ENCODE results near the gene SHISA5. TPM values are rescaled to one million over a fixed set of nuclear protein-coding genes. Genes with fewer than 3 reads are reported as not detected.

The SHISA5 gene
- total and polyA plus RNA-seq, 2 of the 8 experiments (the other 6 are each of a cell fraction or from before 2014, with no cell fraction given), result 196 to 315 TPM

GRCh38 chr3:48521635-48522034, 17.7 kb upstream of the SHISA5 start:
- no peaks in the 10 kb centered on the region for H3K79me1 ChIP-seq (ENCODE audit: low read depth, low read length)
- H3K79me2 ChIP-seq (ENCODE audit: control insufficient read depth in 1 of 2, insufficient read depth in 2 of 2, low read length in 2 of 2), result no peaks in the 10 kb centered on the region
- H4K8ac ChIP-seq (ENCODE audit: extremely low read depth, insufficient read depth, low read length), result no peak overlapping the region
- H4K20me1 ChIP-seq (replicated peaks in 1 of 2; ENCODE audit: control insufficient read depth in 1 of 2, insufficient read depth in 2 of 2, low read length in 2 of 2), result peaks cover 2 to 3% of the 10 kb centered on the region in 2 experiments
- no peak overlapping the region for H3K27ac ChIP-seq (ENCODE audit: low read depth, low read length)
- FAIRE-seq (no peak), DNase-seq (ENCODE audit: low read depth in 1 of 2, low spot score in 2 of 2) (no peak)
- H3K4ac ChIP-seq (replicated peaks; ENCODE audit: insufficient read length, low read depth, low read length), result no peak overlapping the region
- no peak overlapping the region for H3K9ac ChIP-seq (replicated peaks in 1 of 4; ENCODE audit: extremely low read depth in 1 of 4, low read depth in 3 of 4, low read length in 3 of 4)
- H3K23me2 ChIP-seq (ENCODE audit: low read depth, low read length), result no peaks in the 10 kb centered on the region
- H3K18ac ChIP-seq (ENCODE audit: extremely low read depth, low read length), result no peak overlapping the region
- H2BK12ac ChIP-seq (ENCODE audit: low read depth, low read length), result no peak overlapping the region
- no peak overlapping the region for H3K4me2 ChIP-seq (ENCODE audit: insufficient read depth in 1 of 2, low read depth in 2 of 2, low read length in 2 of 2)
- ChIA-PET POLR2A (ENCODE audit: partially characterized antibody) (no interaction called here), CTCF (ENCODE audit: partially characterized antibody) (interaction anchor here (0.6 to 2.7 kb wide), 3 partner anchors 9 to 28 kb away, joined by 3 to 9 read pairs (median 9); no protein-coding TSS in a partner anchor)
- no peak overlapping the region for H2BK20ac ChIP-seq (ENCODE audit: low read length)
- H4K91ac ChIP-seq (replicated peaks; ENCODE audit: insufficient read length, low read length), result no peak overlapping the region
- H2BK15ac ChIP-seq (ENCODE audit: low read length), result no peak overlapping the region
- H3K27me3 ChIP-seq (replicated peaks in 1 of 4; ENCODE audit: control insufficient read depth in 3 of 4, extremely low read depth in 1 of 4, insufficient read depth in 3 of 4, low read length in 3 of 4), result no peaks in the 10 kb centered on the region
- H3K36me3 ChIP-seq (ENCODE audit: control insufficient read depth in 2 of 4, insufficient read depth in 4 of 4, low read length in 3 of 4), result peaks cover 2 to 7% (median 5%) of the 10 kb centered on the region in 4 experiments; a peak in 5 of 8 replicates
- no peaks in the 10 kb centered on the region for H3K4me1 ChIP-seq (replicated peaks in 1 of 4; ENCODE audit: control insufficient read depth in 3 of 4, insufficient read depth in 4 of 4, low read length in 3 of 4)
- no peak overlapping the region for H4K5ac ChIP-seq (ENCODE audit: insufficient read length, low read depth, low read length)
- H3K4me3 ChIP-seq (ENCODE audit: extremely low read depth in 1 of 4, insufficient read depth in 2 of 4, low read depth in 3 of 4, low read length in 4 of 4), result no peak overlapping the region
- no peak overlapping the region for H2BK5ac ChIP-seq (ENCODE audit: low read depth, low read length)
- no peak overlapping the region for H3K23ac ChIP-seq (ENCODE audit: insufficient read length)
- TF ChIP-seq HDAC6 (IDR thresholded peaks at IDR 0.05; ENCODE audit: low read depth, low read length) (no peak), CBX5 (IDR thresholded peaks at IDR 0.05; ENCODE audit: low read depth, low read length) (no peak), TAF1 (IDR thresholded peaks at IDR 0.05; ENCODE audit: low read depth, low read length) (no peak)
- no peak overlapping the region for H2AFZ ChIP-seq (ENCODE audit: low read length)
- H3K56ac ChIP-seq (replicated peaks; ENCODE audit: insufficient read length, low read depth, low read length), result no peak overlapping the region
- no peak overlapping the region for H2AK5ac ChIP-seq (ENCODE audit: low read depth, low read length)
- H3K9me3 ChIP-seq (ENCODE audit: insufficient read depth in 2 of 2, low read depth in 1 of 2, low read length in 1 of 2), result no peaks in the 10 kb centered on the region
- no peak overlapping the region for H2BK120ac ChIP-seq (replicated peaks; ENCODE audit: low read depth, low read length)
- 100% methylated on average over 6 of the region's 6 CpGs; no CpG with 5 or more reads in 1 of the 2 experiments for WGBS, 2 experiments (ENCODE audit: extremely low coverage in 1 of 2, insufficient coverage in 1 of 2, insufficient read length in 1 of 2, insufficient replicate concordance in 2 of 2, low coverage in 1 of 2, low lambda C conversion rate in 2 of 2, missing lambda C conversion rate in 1 of 2)
- H3K14ac ChIP-seq (ENCODE audit: insufficient read length), result no peak overlapping the region

Measured in H1 (cell line).